Esophagus muscularis mucosa (tissue), 4 donors: ENCODE measurements around the gene FSCN2. TPM values are rescaled to one million over a fixed set of nuclear protein-coding genes. Genes with fewer than 3 reads are reported as not detected.
A peak's percentile ranks its signal among the peaks of the same experiment; 100 is the strongest.

Experiments used
- DNase-seq: peaks from one replicate; pipeline ENCODE4 v3.0.0-alpha.2; 2017; ENCODE audit errors: extremely low spot score
- H3K27ac ChIP-seq, 4 donors: fragments of 200-600 bp; sonication (generic); replicated peaks in 1 of 4; 1 replicate in 3 of 4; 2 replicates in 1 of 4; pipeline ENCODE4 v1.5.1; 2016 to 2019; ENCODE audit warnings: mild to moderate bottlenecking in 1 of 4
- H3K27me3 ChIP-seq, 4 donors: fragments of 200-600 bp; sonication (generic); one replicate each; pipeline versions ENCODE4 v1.5.1 to v1.6.0; 2016 to 2019
- H3K36me3 ChIP-seq, 4 donors: fragments of 200-600 bp; sonication (generic); one replicate each; pipeline ENCODE4 v1.5.1; 2016 to 2019
- H3K4me1 ChIP-seq, 4 donors: fragments of 200-600 bp; sonication (generic); one replicate each; pipeline ENCODE4 v1.5.1; 2016 to 2019
- H3K4me3 ChIP-seq, 4 donors: fragments of 200-600 bp; sonication (generic); 1 replicate in 2 of 4; 2 replicates in 2 of 4; pipeline ENCODE4 v1.5.1; 2016 to 2019; ENCODE audit warnings: mild to moderate bottlenecking in 4 of 4, moderate library complexity in 1 of 4
- H3K9me3 ChIP-seq, 4 donors: fragments of 200-600 bp; sonication (generic); 1 replicate in 3 of 4; 2 replicates in 1 of 4; pipeline ENCODE4 v1.5.1; 2016 to 2019
- EP300 ChIP-seq: sonication (generic); formaldehyde crosslinking; IDR thresholded peaks from one replicate; pipeline ENCODE4 v1.6.1; 2017; ENCODE audit warnings: antibody characterized with exemption
- POLR2A ChIP-seq: fragments of 450-650 bp; IDR thresholded peaks from one replicate; pipeline ENCODE4 v1.6.1; 2017; ENCODE audit warnings: antibody characterized with exemption, moderate library complexity, mild to moderate bottlenecking, low read depth
- POLR2AphosphoS5 ChIP-seq, 2 donors: sonication (generic); formaldehyde crosslinking; IDR thresholded peaks; one replicate each; pipeline ENCODE4 v1.6.1; 2017; ENCODE audit warnings: antibody characterized with exemption in 2 of 2
- WGBS: methylation state at CpG from one replicate; pipeline ENCODE4 v1.1.5; 2018; 5-methylcytosine and 5-hydroxymethylcytosine counted together
- intact Hi-C: fragments of 100-400 bp; cut with DNase I; formaldehyde crosslinking; loops from one replicate; pipeline ENCODE4 v1.15.1; 2023
- total RNA-seq, 4 donors: library from RNA; depleted of rRNA; stranded (reverse); fragments of >200 nt; gene quantifications; one replicate each; pipeline versions ENCODE4 v1.1.0 to v1.2.1, GENCODE V29; 2016
- TF ChIP-seq, protein P1 (sequence below), 3 experiments: fragments of 200-600 bp in 2 of 3; fragments of 450-650 bp in 1 of 3; sonication (generic) in 2 of 3; IDR thresholded peaks; one replicate each; pipeline ENCODE4 v1.5.1; 2017 to 2019; ENCODE audit warnings: antibody characterized with exemption in 3 of 3, mild to moderate bottlenecking in 2 of 3, moderate library complexity in 1 of 3

Gene FSCN2
- total RNA-seq, 4 donors from 2014 or later, result 1.2 to 2.4 (median 1.7) TPM

DNA sequence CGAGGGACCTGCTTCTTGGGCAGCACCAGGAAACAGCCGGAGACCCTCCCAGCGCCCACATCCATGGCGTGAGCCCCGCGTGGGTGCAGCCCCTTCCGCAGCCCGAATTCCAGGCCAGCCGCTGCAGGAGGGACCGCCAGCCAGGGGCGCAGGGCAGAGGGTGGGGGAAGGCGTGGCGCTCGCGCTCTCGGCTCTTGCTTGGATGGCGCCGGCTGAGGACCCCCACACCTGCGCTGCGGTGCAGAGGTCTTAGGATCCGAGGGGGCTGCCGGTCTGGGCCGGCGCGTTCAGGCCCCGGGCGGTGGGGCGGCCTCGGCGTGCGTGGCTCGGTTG is 44.3 kb upstream of the FSCN2 start:
- Histone ChIP-seq H3K4me1 (peaks cover 52 to 70% (median 65%) of the 10 kb centered on the region in 4 donors), H3K27ac (no peak overlapping the region)
- intact Hi-C loops, result loop anchor here (2.0 to 5.0 kb wide), 4 partner anchors 82 to 229 kb away; no protein-coding TSS in a partner anchor

DNA sequence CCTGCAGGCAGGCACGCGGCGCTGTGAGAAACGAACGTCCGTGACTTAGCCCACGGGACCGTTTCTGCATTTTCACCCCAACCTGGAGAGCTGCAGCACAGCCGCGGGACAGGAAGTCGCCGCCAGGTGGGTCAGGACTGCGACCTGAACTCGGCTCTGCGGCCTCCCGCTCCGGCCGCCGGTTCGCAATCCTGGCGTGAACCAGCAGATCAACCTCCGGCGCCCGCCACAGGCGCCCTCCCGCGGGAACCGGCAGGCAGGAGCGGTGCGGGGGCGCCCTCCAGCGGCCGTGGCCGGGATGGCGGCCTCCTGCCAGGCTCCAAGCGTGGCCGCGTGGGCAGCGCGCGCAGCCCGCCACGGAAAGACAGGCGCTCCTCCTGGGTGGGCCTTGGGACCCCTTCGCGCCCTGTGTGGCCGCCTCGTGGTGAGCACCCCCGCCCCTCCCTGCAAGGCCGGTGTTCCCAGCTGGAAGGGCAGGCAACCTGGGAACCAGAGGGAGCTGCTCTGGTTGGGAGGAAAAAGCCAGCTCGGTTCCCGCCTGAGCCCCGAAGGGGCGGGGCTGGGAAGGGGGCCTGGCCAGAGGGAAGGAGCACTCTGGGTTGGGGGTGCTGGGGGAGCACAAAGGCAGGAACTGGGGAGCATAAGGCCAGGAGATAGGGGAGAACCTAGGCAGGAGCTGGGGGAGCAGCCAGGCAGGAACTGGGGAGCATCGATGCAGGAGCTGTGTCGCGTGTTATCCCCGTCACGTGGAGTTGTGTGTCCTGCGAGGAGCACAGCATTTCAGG is 43.8 kb upstream of the FSCN2 start:
- peaks cover 56 to 75% (median 71%) of the 10 kb centered on the region in 4 donors for H3K4me1 ChIP-seq

More for the DNA sequence above, 44.3 kb upstream of the FSCN2 start:
- H3K36me3 ChIP-seq, result no peaks in the 10 kb centered on the region
- TF ChIP-seq POLR2AphosphoS5 (IDR thresholded peaks at IDR 0.05), result no peak
- TF ChIP-seq POLR2A, result no peak
- TF ChIP-seq, protein P1, sequence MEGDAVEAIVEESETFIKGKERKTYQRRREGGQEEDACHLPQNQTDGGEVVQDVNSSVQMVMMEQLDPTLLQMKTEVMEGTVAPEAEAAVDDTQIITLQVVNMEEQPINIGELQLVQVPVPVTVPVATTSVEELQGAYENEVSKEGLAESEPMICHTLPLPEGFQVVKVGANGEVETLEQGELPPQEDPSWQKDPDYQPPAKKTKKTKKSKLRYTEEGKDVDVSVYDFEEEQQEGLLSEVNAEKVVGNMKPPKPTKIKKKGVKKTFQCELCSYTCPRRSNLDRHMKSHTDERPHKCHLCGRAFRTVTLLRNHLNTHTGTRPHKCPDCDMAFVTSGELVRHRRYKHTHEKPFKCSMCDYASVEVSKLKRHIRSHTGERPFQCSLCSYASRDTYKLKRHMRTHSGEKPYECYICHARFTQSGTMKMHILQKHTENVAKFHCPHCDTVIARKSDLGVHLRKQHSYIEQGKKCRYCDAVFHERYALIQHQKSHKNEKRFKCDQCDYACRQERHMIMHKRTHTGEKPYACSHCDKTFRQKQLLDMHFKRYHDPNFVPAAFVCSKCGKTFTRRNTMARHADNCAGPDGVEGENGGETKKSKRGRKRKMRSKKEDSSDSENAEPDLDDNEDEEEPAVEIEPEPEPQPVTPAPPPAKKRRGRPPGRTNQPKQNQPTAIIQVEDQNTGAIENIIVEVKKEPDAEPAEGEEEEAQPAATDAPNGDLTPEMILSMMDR (IDR thresholded peaks at IDR 0.05), result no peak
- no peak for TF ChIP-seq EP300
- H3K27me3 ChIP-seq, result peaks cover 0 to 4% (median 0%) of the 10 kb centered on the region in 4 donors
- WGBS, result no CpG with 5 or more reads among the region's 32 CpGs
- no peak for DNase-seq
- peak overlapping the region; percentile 46 to 61 (median 49) for H3K4me3 ChIP-seq
- no peaks in the 10 kb centered on the region for H3K9me3 ChIP-seq

DNA sequence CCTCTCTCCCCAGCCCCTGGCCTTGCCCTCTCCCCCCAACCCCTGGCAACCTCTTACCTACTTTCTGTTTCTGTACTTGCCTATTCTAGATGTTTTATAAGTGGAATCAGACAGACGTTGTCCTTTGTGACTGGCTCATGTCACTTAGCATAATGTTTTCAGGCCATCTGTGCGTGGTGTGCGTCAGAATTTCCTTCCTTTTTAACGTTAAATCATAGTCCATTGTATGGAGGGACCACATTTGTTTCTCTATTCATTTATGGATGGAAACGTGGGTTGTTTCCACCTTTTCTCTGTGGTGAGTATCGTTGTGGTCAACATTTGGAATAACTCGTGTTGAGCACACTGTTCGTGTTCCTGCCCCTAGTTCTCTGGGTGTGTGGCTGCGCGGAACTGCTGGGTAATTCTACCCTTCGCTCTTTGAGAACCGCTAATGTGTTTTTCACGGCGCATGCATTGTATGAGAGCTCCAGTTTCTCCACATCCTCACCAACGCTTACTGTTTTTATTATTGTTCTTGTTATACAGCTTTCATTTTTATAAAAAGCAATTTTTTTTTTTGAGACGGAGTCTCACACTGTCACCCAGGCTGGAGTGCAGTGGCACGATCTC is 41.9 kb upstream of the FSCN2 start:
- no peaks in the 10 kb centered on the region for H3K9me3 ChIP-seq
- no peaks in the 10 kb centered on the region for H3K36me3 ChIP-seq
- peaks cover 41 to 73% (median 62%) of the 10 kb centered on the region in 4 donors for H3K4me1 ChIP-seq
- WGBS, result 79% methylated on average over 17 of the region's 17 CpGs
- DNase-seq, result no peak
- intact Hi-C loops, result no loop called here
- peaks cover 0 to 4% (median 0%) of the 10 kb centered on the region in 4 donors for H3K27me3 ChIP-seq
- no peak overlapping the region for H3K27ac ChIP-seq
- TF ChIP-seq POLR2A, result no peak
- TF ChIP-seq, protein P1 (IDR thresholded peaks at IDR 0.05), result no peak
- TF ChIP-seq EP300, result no peak
- no peak for TF ChIP-seq POLR2AphosphoS5 (IDR thresholded peaks at IDR 0.05)
- no peak overlapping the region for H3K4me3 ChIP-seq

More for the DNA sequence above, 43.8 kb upstream of the FSCN2 start:
- 43% methylated on average over 9 of the region's 60 CpGs for WGBS
- peaks cover 0 to 4% (median 0%) of the 10 kb centered on the region in 4 donors for H3K27me3 ChIP-seq
- intact Hi-C loops, result loop anchor here (2.0 to 5.0 kb wide), 3 partner anchors 82 to 230 kb away; no protein-coding TSS in a partner anchor
- no peaks in the 10 kb centered on the region for H3K36me3 ChIP-seq
- TF ChIP-seq POLR2A (no peak), POLR2AphosphoS5 (IDR thresholded peaks at IDR 0.05) (peak; percentile 32 to 78), EP300 (no peak)
- TF ChIP-seq, protein P1 (IDR thresholded peaks at IDR 0.05), result peak; percentile 100
- H3K9me3 ChIP-seq, result no peaks in the 10 kb centered on the region
- no peak overlapping the region for H3K27ac ChIP-seq
- peak overlapping the region; percentile 46 to 61 (median 49) for H3K4me3 ChIP-seq
- peak; percentile 93 for DNase-seq

DNA sequence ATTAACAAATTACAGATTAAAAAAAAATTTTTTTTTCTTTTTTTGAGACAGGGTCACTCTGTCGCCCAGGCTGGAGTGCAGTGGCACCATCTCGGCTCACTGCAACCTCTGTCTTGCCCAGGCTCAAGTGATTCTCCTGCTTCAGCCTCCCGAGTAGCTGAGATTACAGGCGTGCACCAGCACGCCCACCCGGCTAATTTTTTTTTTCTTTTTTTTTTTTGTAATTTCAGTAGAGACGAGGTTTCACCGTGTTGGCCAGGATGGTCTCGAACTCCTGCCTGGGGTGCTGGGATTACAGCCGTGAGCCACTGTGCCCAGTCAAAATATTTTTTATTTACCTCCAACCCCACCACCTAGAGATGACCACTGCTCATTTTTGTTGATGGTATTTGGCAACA is 41.1 kb upstream of the FSCN2 start:
- Histone ChIP-seq H3K36me3 (no peaks in the 10 kb centered on the region), H3K27ac (no peak overlapping the region), H3K9me3 (no peaks in the 10 kb centered on the region), H3K27me3 (peaks cover 0 to 4% (median 0%) of the 10 kb centered on the region in 4 donors), H3K4me1 (peaks cover 37 to 65% (median 56%) of the 10 kb centered on the region in 4 donors), H3K4me3 (peak overlapping the region; percentile 65 to 85 (median 70))
- WGBS, result 77% methylated on average over 10 of the region's 10 CpGs
- intact Hi-C loops, result no loop called here
- no peak for TF ChIP-seq EP300
- TF ChIP-seq POLR2AphosphoS5 (IDR thresholded peaks at IDR 0.05), result no peak
- TF ChIP-seq POLR2A, result no peak
- TF ChIP-seq, protein P1 (IDR thresholded peaks at IDR 0.05), result no peak
- no peak for DNase-seq
